ENCODE data around the gene POLQ. TPM values are rescaled to one million over a fixed set of nuclear protein-coding genes. Genes with fewer than 3 reads are reported as not detected.

POLQ gene
- total RNA-seq, 1 donor from 2014 or later = 1.3 TPM

DNA sequence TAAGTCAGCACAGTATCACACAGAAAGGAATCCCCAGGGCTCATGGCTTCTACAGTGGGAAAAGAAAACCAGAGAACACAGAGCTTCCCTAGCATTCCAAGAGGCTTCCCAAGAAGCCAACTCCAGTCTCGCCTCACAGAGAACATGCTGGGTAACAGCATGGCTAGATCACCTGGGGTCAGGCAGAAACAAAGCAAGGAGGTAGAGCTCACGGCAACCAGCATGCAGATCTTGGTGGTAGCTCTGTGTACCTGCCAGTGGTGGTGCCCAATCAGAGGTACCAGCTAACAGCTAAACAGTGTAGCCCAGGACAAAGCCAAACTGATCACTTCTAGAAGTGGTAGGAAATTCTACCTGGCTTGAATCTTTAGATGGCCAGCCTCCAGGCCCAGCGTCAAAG lies 31.3 kb downstream of the POLQ start:
- TF ChIP-seq EZH2 (IDR thresholded peaks at IDR 0.05; ENCODE audit: insufficient read depth, low read length) = no peak
- TF ChIP-seq, protein P1, sequence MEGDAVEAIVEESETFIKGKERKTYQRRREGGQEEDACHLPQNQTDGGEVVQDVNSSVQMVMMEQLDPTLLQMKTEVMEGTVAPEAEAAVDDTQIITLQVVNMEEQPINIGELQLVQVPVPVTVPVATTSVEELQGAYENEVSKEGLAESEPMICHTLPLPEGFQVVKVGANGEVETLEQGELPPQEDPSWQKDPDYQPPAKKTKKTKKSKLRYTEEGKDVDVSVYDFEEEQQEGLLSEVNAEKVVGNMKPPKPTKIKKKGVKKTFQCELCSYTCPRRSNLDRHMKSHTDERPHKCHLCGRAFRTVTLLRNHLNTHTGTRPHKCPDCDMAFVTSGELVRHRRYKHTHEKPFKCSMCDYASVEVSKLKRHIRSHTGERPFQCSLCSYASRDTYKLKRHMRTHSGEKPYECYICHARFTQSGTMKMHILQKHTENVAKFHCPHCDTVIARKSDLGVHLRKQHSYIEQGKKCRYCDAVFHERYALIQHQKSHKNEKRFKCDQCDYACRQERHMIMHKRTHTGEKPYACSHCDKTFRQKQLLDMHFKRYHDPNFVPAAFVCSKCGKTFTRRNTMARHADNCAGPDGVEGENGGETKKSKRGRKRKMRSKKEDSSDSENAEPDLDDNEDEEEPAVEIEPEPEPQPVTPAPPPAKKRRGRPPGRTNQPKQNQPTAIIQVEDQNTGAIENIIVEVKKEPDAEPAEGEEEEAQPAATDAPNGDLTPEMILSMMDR (IDR thresholded peaks at IDR 0.05; ENCODE audit: insufficient read depth, low read depth, low read length) = no peak
- no peak overlapping the region for H3K27ac ChIP-seq (ENCODE audit: low read depth, low read length)
- H3K9ac ChIP-seq (ENCODE audit: low read length) = no peak overlapping the region
- no peaks in the 10 kb centered on the region for H3K27me3 Mint-ChIP-seq (ENCODE audit: low read depth, unreplicated experiment)
- H3K79me2 ChIP-seq (ENCODE audit: insufficient read depth, low read length) = peaks cover 13% of the 10 kb centered on the region
- no peak overlapping the region for H3K27ac Mint-ChIP-seq (ENCODE audit: unreplicated experiment)
- FAIRE-seq (no peak), DNase-seq (ENCODE audit: low read depth) (no peak)
- no peaks in the 10 kb centered on the region for H3K27me3 ChIP-seq (ENCODE audit: insufficient read depth, low read length)
- no peak overlapping the region for H3K4me3 Mint-ChIP-seq (ENCODE audit: unreplicated experiment)
- no peaks in the 10 kb centered on the region for H3K4me1 Mint-ChIP-seq (ENCODE audit: low read depth, unreplicated experiment)
- H3K36me3 ChIP-seq (ENCODE audit: insufficient read depth, low read length) = no peaks in the 10 kb centered on the region
- H3K4me3 ChIP-seq (ENCODE audit: insufficient read depth, low read depth, low read length) = no peak overlapping the region
- H3K9me3 Mint-ChIP-seq (ENCODE audit: unreplicated experiment) = no peaks in the 10 kb centered on the region
- no peak overlapping the region for H3K4me2 ChIP-seq (ENCODE audit: low read length)
- H3K36me3 Mint-ChIP-seq (ENCODE audit: low read depth, unreplicated experiment) = no peaks in the 10 kb centered on the region
- no peak overlapping the region for H2AFZ ChIP-seq (ENCODE audit: low read depth, low read length)
- no peaks in the 10 kb centered on the region for H3K9me3 ChIP-seq (ENCODE audit: insufficient read depth, low read depth, low read length)
- no peaks in the 10 kb centered on the region for H4K20me1 ChIP-seq (ENCODE audit: insufficient read depth, low read length)
- H3K4me1 ChIP-seq (ENCODE audit: insufficient read depth, low read length) = no peaks in the 10 kb centered on the region

DNA sequence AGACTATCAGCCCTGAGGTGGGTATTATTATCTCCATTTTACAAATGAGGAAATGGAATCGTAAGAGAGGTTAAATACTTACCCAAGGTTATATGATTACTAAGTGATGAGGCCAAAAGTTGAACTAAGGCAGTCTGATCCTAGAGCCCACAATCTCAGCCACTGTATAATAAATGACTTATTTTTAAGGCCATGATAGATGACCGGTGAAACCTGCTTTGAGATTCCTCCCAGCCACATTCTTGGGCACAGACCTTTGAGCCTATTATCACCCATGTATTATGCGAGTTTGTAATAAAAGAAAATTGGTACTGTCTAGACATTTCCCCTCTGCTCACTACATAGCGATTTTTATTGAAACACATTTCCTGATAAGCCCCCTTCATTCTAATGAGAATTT lies 37.4 kb downstream of the POLQ start:
- H3K4me1 ChIP-seq (ENCODE audit: insufficient read depth, low read length) = no peaks in the 10 kb centered on the region
- no peaks in the 10 kb centered on the region for H3K36me3 ChIP-seq (ENCODE audit: insufficient read depth, low read length)
- TF ChIP-seq, protein P1 (IDR thresholded peaks at IDR 0.05; ENCODE audit: insufficient read depth, low read depth, low read length) = no peak
- no peak for TF ChIP-seq EZH2 (IDR thresholded peaks at IDR 0.05; ENCODE audit: insufficient read depth, low read length)
- no peak overlapping the region for H3K4me2 ChIP-seq (ENCODE audit: low read length)
- no peak overlapping the region for H3K9ac ChIP-seq (ENCODE audit: low read length)
- H3K4me1 Mint-ChIP-seq (ENCODE audit: low read depth, unreplicated experiment) = no peaks in the 10 kb centered on the region
- H4K20me1 ChIP-seq (ENCODE audit: insufficient read depth, low read length) = no peaks in the 10 kb centered on the region
- no peak overlapping the region for H2AFZ ChIP-seq (ENCODE audit: low read depth, low read length)
- no peak overlapping the region for H3K27ac Mint-ChIP-seq (ENCODE audit: unreplicated experiment)
- no peak for DNase-seq (ENCODE audit: low read depth)
- no peak for FAIRE-seq
- no peaks in the 10 kb centered on the region for H3K36me3 Mint-ChIP-seq (ENCODE audit: low read depth, unreplicated experiment)
- no peak overlapping the region for H3K27ac ChIP-seq (ENCODE audit: low read depth, low read length)
- no peak overlapping the region for H3K4me3 Mint-ChIP-seq (ENCODE audit: unreplicated experiment)
- H3K27me3 ChIP-seq (ENCODE audit: insufficient read depth, low read length) = no peaks in the 10 kb centered on the region
- no peaks in the 10 kb centered on the region for H3K27me3 Mint-ChIP-seq (ENCODE audit: low read depth, unreplicated experiment)
- no peaks in the 10 kb centered on the region for H3K79me2 ChIP-seq (ENCODE audit: insufficient read depth, low read length)
- H3K9me3 Mint-ChIP-seq (ENCODE audit: unreplicated experiment) = no peaks in the 10 kb centered on the region
- H3K9me3 ChIP-seq (ENCODE audit: insufficient read depth, low read depth, low read length) = no peaks in the 10 kb centered on the region
- no peak overlapping the region for H3K4me3 ChIP-seq (ENCODE audit: insufficient read depth, low read depth, low read length)

DNA sequence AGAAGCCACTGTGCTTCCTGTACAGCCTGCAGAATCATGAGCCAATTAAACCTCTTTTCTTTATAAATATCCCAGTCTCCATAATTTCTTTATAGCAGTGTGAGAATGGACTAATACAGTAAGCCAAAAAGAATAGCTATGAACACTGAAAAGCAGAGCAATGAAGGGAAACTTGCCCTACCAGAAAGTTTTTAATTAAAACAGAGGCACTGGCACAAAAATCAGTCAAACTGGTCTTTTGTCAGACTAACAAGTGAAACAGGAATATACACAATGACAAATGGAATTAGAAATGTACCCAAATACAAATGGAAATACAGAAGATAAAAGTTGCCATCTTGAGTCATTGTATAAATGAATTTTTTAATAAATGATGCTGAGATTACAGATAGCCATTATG lies 40.5 kb downstream of the POLQ start:
- Histone ChIP-seq H3K4me2 (ENCODE audit: low read length) (no peak overlapping the region), H3K9me3 (ENCODE audit: insufficient read depth, low read depth, low read length) (no peaks in the 10 kb centered on the region), H3K79me2 (ENCODE audit: insufficient read depth, low read length) (no peaks in the 10 kb centered on the region), H3K27me3 (ENCODE audit: insufficient read depth, low read length) (no peaks in the 10 kb centered on the region), H3K4me1 (ENCODE audit: insufficient read depth, low read length) (no peaks in the 10 kb centered on the region), H4K20me1 (ENCODE audit: insufficient read depth, low read length) (no peaks in the 10 kb centered on the region), H2AFZ (ENCODE audit: low read depth, low read length) (no peak overlapping the region), H3K9ac (ENCODE audit: low read length) (no peak overlapping the region), H3K27ac (ENCODE audit: low read depth, low read length) (no peak overlapping the region), H3K36me3 (ENCODE audit: insufficient read depth, low read length) (no peaks in the 10 kb centered on the region), H3K4me3 (ENCODE audit: insufficient read depth, low read depth, low read length) (no peak overlapping the region)
- Mint-ChIP-seq H3K4me3 (ENCODE audit: unreplicated experiment) (no peak overlapping the region), H3K27me3 (ENCODE audit: low read depth, unreplicated experiment) (no peaks in the 10 kb centered on the region), H3K4me1 (ENCODE audit: low read depth, unreplicated experiment) (no peaks in the 10 kb centered on the region), H3K9me3 (ENCODE audit: unreplicated experiment) (no peaks in the 10 kb centered on the region), H3K27ac (ENCODE audit: unreplicated experiment) (no peak overlapping the region), H3K36me3 (ENCODE audit: low read depth, unreplicated experiment) (no peaks in the 10 kb centered on the region)
- TF ChIP-seq, protein P1 (IDR thresholded peaks at IDR 0.05; ENCODE audit: insufficient read depth, low read depth, low read length) = no peak
- no peak for TF ChIP-seq EZH2 (IDR thresholded peaks at IDR 0.05; ENCODE audit: insufficient read depth, low read length)
- FAIRE-seq = no peak
- DNase-seq (ENCODE audit: low read depth) = no peak
